HG02610 (cell line): ENCODE data around the gene CEP164.
"Not testable (repeated sequence)": the region's sequence is repeated elsewhere in the genome, so short reads cannot be mapped to it uniquely, and the experiment has no call there.

Experiments
- ATAC-seq: cut with Tn5 transposase; IDR thresholded peaks from one replicate; pipeline ENCODE4 v1.9.1; 2021; ENCODE audit warnings: mild to moderate bottlenecking, moderate library complexity; ENCODE audit not compliant: unreplicated experiment

Gene CEP164

GRCh38 chr11:117392001-117392690 is 64.5 kb downstream of the CEP164 start:
- no peak for ATAC-seq

GRCh38 chr11:117392979-117393378 is 65.3 kb downstream of the CEP164 start:
- ATAC-seq: no peak

- no peak for ATAC-seq
Measured at GRCh38 chr11:117394221-117394925, 66.7 kb downstream of the CEP164 start.

GRCh38 chr11:117395476-117395875 is 67.8 kb downstream of the CEP164 start:
- ATAC-seq: no peak

- ATAC-seq: no peak
Measured at GRCh38 chr11:117396970-117397369, 69.3 kb downstream of the CEP164 start.

GRCh38 chr11:117398618-117399017 is 71.0 kb downstream of the CEP164 start:
- ATAC-seq: not testable (repeated sequence)

GRCh38 chr11:117399100-117399840 is 71.6 kb downstream of the CEP164 start:
- ATAC-seq: not testable (repeated sequence)

GRCh38 chr11:117405898-117406297 is 78.2 kb downstream of the CEP164 start:
- ATAC-seq: not testable (repeated sequence)

- ATAC-seq: no peak
Measured at GRCh38 chr11:117407016-117407415, 79.4 kb downstream of the CEP164 start.

- no peak for ATAC-seq
Measured at GRCh38 chr11:117408356-117408755, 80.7 kb downstream of the CEP164 start.

- ATAC-seq: no peak
Measured at GRCh38 chr11:117409511-117409910, 81.9 kb downstream of the CEP164 start.

GRCh38 chr11:117410238-117410637 is 82.6 kb downstream of the CEP164 start:
- no peak for ATAC-seq

- no peak for ATAC-seq
Measured at GRCh38 chr11:117410861-117411710, 83.4 kb downstream of the CEP164 start.

- ATAC-seq: no peak
Measured at GRCh38 chr11:117411736-117412135, 84.1 kb downstream of the CEP164 start.

- ATAC-seq: no peak
Measured at GRCh38 chr11:117412176-117412575, 84.5 kb downstream of the CEP164 start.

- no peak for ATAC-seq
Measured at GRCh38 chr11:117412653-117413275, 85.1 kb downstream of the CEP164 start.

- ATAC-seq: no peak
Measured at GRCh38 chr11:117413616-117414015, 86.0 kb downstream of the CEP164 start.

- no peak for ATAC-seq
Measured at GRCh38 chr11:117414724-117415123, 87.1 kb downstream of the CEP164 start.

GRCh38 chr11:117415358-117415896 is 87.8 kb downstream of the CEP164 start:
- ATAC-seq: no peak

GRCh38 chr11:117417342-117417741 is 89.7 kb downstream of the CEP164 start:
- no peak for ATAC-seq
